Testis (tissue), 3 donors: ENCODE measurements around the gene KRT74. TPM values are rescaled to one million over a fixed set of nuclear protein-coding genes. Genes with fewer than 3 reads are reported as not detected.

ENCODE experiments used
- DNase-seq: peaks from one replicate; pipeline ENCODE4 v3.0.0-alpha.2; 2019
- H3K27ac ChIP-seq, 2 donors: fragments of 200-600 bp; sonication (generic); one replicate each; pipeline ENCODE4 v1.5.1; 2019
- H3K27me3 ChIP-seq: fragments of 200-600 bp; sonication (generic); one replicate; pipeline ENCODE4 v1.5.1; 2019
- H3K36me3 ChIP-seq: fragments of 200-600 bp; sonication (generic); one replicate; pipeline ENCODE4 v1.5.1; 2017; ENCODE audit warnings: low read depth; ENCODE audit errors: missing control alignments
- H3K4me1 ChIP-seq: fragments of 200-600 bp; sonication (generic); one replicate; pipeline ENCODE4 v1.5.1; 2019
- H3K4me3 ChIP-seq, 2 donors: fragments of 200-600 bp; sonication (generic); one replicate each; pipeline ENCODE4 v1.5.1; 2017 to 2019
- H3K9me3 ChIP-seq: fragments of 200-600 bp; sonication (generic); one replicate; pipeline ENCODE4 v1.5.1; 2017
- POLR2A ChIP-seq: fragments of 450-650 bp; IDR thresholded peaks from one replicate; pipeline ENCODE4 v1.6.1; 2017; ENCODE audit warnings: antibody characterized with exemption, mild to moderate bottlenecking, moderate library complexity
- WGBS, 2 donors: methylation state at CpG; one replicate each; pipeline ENCODE4 v1.1.5; 2018; 5-methylcytosine and 5-hydroxymethylcytosine counted together
- intact Hi-C: fragments of 100-400 bp; cut with DNase I; formaldehyde crosslinking; loops from one replicate; pipeline ENCODE4 v1.15.1; 2023; ENCODE audit warnings: low total_unique reads
- polyA plus RNA-seq: library from polyadenylated mRNA; stranded (reverse); fragments of 350-450 nt; fragmentation: Illumina TruSeq; extraction: RNeasy Lipid Tissue Mini Kit (QIAGEN cat#74804); gene quantifications from one replicate; pipeline ENCODE4 v1.2.3, GENCODE V29; 2014; ENCODE audit warnings: low read depth, low replicate concordance; ENCODE audit not compliant: insufficient read depth
- total RNA-seq, 2 donors: library from RNA; depleted of rRNA; stranded (reverse); fragments of >200 nt; gene quantifications; one replicate each; pipeline ENCODE4 v1.2.3, GENCODE V29; 2016
- TF ChIP-seq, protein P1 (sequence below), 3 experiments: fragments of 450-650 bp in 2 of 3; fragments of 200-600 bp in 1 of 3; sonication (generic) in 1 of 3; IDR thresholded peaks; one replicate each; pipeline ENCODE4 v1.5.1; 2016 to 2019; ENCODE audit warnings: antibody characterized with exemption in 3 of 3, mild to moderate bottlenecking in 2 of 3, moderate library complexity in 1 of 3

Gene KRT74
- total and polyA plus RNA-seq, 3 donors from 2014 or later = 0.87 to 3.9 (median 2.2) TPM

DNA sequence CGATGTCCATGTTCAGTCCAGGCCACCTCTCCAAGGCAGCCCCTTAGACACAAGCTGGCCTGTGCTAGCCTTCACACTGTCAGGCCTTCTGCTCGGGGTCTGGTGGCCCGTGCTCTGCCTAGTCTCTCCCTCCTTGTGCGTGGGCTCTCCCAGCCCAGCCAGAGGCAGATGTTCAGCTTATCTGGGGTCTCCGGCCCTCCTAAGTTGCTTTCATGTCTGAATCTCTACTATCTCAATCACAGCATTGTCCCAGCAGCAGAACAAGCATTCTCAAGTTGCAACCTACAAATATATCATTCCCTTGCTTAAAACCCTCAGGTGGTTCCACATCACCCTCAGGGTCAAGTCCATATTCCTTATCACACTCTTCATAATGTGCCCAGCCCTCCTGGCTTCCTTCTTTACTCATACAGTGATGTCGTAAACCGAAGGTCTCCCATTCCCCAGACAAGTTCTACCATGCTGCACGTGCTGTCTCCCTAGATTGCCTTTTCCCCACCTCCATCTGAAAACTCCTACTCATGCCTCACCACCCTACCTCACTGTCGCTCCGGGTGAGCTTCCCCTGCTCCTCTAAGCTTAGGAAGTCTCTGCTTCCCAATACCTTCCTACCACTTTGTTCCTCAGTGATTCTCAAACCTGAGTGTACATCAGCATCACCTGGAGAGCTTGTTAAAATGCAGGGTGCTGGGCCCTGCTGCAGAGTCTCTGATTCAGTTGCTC is 43.2 kb upstream of the KRT74 start:
- no peaks in the 10 kb centered on the region for H3K36me3 ChIP-seq
- TF ChIP-seq, protein P1, sequence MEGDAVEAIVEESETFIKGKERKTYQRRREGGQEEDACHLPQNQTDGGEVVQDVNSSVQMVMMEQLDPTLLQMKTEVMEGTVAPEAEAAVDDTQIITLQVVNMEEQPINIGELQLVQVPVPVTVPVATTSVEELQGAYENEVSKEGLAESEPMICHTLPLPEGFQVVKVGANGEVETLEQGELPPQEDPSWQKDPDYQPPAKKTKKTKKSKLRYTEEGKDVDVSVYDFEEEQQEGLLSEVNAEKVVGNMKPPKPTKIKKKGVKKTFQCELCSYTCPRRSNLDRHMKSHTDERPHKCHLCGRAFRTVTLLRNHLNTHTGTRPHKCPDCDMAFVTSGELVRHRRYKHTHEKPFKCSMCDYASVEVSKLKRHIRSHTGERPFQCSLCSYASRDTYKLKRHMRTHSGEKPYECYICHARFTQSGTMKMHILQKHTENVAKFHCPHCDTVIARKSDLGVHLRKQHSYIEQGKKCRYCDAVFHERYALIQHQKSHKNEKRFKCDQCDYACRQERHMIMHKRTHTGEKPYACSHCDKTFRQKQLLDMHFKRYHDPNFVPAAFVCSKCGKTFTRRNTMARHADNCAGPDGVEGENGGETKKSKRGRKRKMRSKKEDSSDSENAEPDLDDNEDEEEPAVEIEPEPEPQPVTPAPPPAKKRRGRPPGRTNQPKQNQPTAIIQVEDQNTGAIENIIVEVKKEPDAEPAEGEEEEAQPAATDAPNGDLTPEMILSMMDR (IDR thresholded peaks at IDR 0.05) = no peak
- no peak for TF ChIP-seq POLR2A
- no peaks in the 10 kb centered on the region for H3K9me3 ChIP-seq
- no peak overlapping the region for H3K4me3 ChIP-seq
- no peaks in the 10 kb centered on the region for H3K27me3 ChIP-seq
- 88 to 89% methylated on average over 10 of the region's 10 CpGs for WGBS, 2 donors
- H3K4me1 ChIP-seq = no peaks in the 10 kb centered on the region
- no peak overlapping the region for H3K27ac ChIP-seq
- no peak for DNase-seq
- intact Hi-C loops = no loop called here

DNA sequence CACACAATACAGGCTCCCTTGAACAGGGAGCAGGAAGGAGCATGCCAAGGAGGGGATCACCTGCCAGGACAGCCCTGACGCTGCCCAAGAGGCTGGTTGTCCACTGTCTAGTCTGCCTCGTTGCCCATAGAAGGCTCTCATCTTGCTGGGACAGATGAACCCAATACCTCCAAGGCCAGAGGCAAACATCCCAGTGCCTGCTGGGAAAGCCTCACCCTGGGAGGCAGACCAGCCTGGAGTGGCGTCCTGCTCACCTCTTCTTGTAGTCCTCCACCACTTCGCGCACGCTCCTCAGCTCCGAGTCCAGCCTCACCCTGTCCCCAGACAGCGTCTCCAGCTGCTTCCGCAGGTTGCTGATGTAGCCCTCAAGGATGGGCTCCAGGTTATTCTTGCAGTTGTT is 42.3 kb upstream of the KRT74 start:
- no peaks in the 10 kb centered on the region for H3K9me3 ChIP-seq
- no peak for DNase-seq
- intact Hi-C loops = no loop called here
- H3K27ac ChIP-seq = no peak overlapping the region
- no peaks in the 10 kb centered on the region for H3K27me3 ChIP-seq
- H3K36me3 ChIP-seq = no peaks in the 10 kb centered on the region
- no peak for TF ChIP-seq POLR2A
- TF ChIP-seq, protein P1 (IDR thresholded peaks at IDR 0.05) = no peak
- 94 to 97% methylated on average over 7 to 9 of the region's 9 CpGs for WGBS, 2 donors
- H3K4me3 ChIP-seq = no peak overlapping the region
- H3K4me1 ChIP-seq = no peaks in the 10 kb centered on the region

- Histone ChIP-seq H3K36me3 (no peaks in the 10 kb centered on the region), H3K4me1 (no peaks in the 10 kb centered on the region), H3K27me3 (no peaks in the 10 kb centered on the region), H3K4me3 (no peak overlapping the region), H3K27ac (no peak overlapping the region), H3K9me3 (no peaks in the 10 kb centered on the region)
- no peak for DNase-seq
- intact Hi-C loops = no loop called here
- TF ChIP-seq, protein P1 (IDR thresholded peaks at IDR 0.05) = no peak
- no peak for TF ChIP-seq POLR2A
- 78 to 80% methylated on average over 4 to 6 of the region's 6 CpGs for WGBS, 2 donors
These were observed 41.7 kb upstream of the KRT74 start for GRCh38 chr12:52615208-52615868.

DNA sequence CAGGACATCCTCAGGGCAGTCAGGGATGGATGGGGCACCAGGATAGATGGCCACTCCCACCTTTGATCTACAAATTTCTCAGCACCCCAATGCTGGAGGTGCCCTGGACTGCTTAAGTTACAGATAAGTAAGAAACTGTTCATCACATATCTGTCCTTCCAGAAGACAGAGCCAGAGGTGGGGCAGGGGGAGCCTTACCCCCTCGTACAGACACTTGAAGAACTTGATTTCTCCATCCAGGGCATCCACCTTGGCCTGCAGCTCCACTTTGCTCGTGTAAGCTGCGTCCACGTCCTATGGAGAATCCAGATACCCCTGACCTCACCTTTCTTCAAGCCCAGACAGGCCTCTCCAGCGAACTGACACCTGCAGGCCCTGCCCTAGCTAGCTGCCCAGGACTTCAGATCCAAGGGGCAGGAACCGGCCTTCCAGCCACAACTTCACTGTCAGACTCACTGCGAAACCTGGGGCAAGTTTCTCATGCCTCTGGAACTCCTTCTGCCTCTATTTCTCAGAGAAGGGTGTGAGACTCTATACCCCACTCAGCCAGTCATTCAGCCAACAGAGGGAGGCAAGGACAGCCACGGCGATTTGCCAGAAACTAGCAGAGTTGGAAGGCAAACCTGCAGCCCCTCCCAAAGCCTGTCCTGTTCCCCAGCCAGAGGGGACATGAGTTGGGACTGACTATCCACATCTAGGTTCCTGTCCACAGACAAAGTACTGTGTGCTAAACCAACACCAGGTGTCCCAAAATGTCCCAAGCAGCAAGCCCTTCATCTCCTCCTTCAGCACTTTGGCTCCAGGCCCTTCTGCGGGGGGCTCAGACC is 41.0 kb upstream of the KRT74 start:
- H3K27ac ChIP-seq = no peak overlapping the region
- H3K4me1 ChIP-seq = no peaks in the 10 kb centered on the region
- H3K27me3 ChIP-seq = no peaks in the 10 kb centered on the region
- DNase-seq = no peak
- 83 to 94% methylated on average over 5 to 10 of the region's 10 CpGs for WGBS, 2 donors
- no peak for TF ChIP-seq POLR2A
- TF ChIP-seq, protein P1 (IDR thresholded peaks at IDR 0.05) = no peak
- no peaks in the 10 kb centered on the region for H3K36me3 ChIP-seq
- intact Hi-C loops = no loop called here
- no peaks in the 10 kb centered on the region for H3K9me3 ChIP-seq
- H3K4me3 ChIP-seq = no peak overlapping the region
